ENCODE results near the gene COL23A1. TPM values are rescaled to one million over a fixed set of nuclear protein-coding genes. Genes with fewer than 3 reads are reported as not detected.

COL23A1 gene
- total and polyA plus RNA-seq, 2 experiments from 2014 or later: 1.1 to 5.1 TPM

DNA sequence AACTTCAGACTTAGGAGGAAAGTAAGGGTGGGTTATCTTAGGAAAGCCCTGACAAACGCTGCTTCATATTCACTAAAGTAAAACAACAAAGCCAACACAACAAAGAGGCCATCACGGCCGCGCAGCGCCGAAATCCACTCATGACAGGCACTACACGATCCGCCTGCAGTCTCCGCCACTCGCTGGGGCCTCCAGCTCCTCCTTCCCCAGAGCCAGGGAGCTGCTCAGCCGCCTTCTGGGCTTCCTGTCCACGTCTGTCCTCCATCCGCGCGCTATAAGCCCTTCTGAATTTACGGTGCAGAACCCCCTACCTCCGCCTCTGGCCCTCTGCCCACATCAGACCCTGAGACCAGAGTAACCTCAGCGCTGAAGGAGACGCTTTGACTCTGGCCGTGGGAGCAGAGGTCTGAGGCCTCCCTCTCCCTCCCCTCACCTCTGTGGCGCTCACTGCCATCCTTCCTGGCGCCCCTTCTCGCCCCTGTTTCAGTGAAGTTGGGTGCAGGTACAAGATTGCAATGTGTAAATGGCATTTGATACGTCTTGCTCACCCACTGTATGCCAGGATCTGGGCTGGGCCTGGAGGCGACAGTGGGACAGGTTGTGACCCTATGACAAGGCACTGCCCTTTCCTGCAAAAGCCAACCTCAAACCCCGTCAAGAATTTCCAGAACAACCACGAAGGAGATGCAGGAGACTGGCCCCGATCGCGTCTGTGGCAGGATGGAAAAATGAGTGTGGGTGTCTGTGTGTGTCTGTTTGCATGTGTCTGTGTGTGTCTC lies 282.7 kb downstream of the COL23A1 start:
- TF ChIP-seq, protein P1, sequence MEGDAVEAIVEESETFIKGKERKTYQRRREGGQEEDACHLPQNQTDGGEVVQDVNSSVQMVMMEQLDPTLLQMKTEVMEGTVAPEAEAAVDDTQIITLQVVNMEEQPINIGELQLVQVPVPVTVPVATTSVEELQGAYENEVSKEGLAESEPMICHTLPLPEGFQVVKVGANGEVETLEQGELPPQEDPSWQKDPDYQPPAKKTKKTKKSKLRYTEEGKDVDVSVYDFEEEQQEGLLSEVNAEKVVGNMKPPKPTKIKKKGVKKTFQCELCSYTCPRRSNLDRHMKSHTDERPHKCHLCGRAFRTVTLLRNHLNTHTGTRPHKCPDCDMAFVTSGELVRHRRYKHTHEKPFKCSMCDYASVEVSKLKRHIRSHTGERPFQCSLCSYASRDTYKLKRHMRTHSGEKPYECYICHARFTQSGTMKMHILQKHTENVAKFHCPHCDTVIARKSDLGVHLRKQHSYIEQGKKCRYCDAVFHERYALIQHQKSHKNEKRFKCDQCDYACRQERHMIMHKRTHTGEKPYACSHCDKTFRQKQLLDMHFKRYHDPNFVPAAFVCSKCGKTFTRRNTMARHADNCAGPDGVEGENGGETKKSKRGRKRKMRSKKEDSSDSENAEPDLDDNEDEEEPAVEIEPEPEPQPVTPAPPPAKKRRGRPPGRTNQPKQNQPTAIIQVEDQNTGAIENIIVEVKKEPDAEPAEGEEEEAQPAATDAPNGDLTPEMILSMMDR (IDR thresholded peaks at IDR 0.05; ENCODE audit: poor library complexity): no peak
- no peak for TF ChIP-seq EZH2phosphoT487 (IDR thresholded peaks at IDR 0.05; ENCODE audit: low read depth, severe bottlenecking, unreplicated experiment)
- no peak for TF ChIP-seq EZH2 (IDR thresholded peaks at IDR 0.05; ENCODE audit: borderline replicate concordance)

DNA sequence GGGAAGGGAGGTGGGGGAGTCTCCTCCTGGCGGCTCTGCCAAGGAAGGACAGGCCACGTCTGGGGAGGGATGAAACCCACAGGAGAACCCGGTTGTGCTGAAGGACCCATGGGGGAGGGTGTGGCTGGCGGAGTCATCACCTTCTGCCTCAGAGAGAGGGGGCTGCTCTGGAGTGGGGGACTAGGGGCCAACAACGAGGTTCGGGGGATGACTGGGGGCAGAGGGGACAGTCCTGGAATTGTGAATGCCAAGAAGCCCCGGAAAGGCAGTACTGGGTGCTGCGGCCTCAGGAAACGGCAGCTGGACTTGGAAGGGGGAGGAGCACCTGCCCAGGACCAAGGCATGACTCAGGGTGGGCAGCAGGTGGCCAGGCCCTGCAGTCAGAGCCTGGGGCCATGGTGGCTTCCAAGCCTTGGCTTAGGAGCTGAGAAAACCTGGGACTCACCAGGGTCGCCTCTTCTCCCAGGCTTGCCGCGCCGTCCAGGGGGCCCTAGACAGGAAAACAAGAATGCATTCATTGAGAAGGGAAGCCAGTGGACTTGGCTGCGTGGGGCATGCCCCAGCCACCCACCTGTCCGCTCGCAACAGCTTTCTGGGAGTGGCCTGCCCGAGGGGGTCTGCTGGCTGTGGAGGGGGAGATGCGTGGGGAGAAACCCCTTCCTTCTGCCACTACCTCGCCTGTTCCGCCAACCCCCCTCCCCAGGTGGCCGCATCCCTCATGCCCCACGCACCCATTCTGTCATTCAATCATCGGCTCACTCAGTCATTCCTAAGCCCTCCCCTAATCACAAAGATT lies 283.6 kb downstream of the COL23A1 start:
- Histone ChIP-seq H3K27ac (no peak overlapping the region), H3K27me3 (no peaks in the 10 kb centered on the region), H2AFZ (no peak overlapping the region), H3K4me3 (no peak overlapping the region), H3K36me3 (replicated peaks; ENCODE audit: insufficient read depth, low read depth) (no peaks in the 10 kb centered on the region), H3K4me2 (no peak overlapping the region), H3K9me3 (ENCODE audit: low read depth) (no peaks in the 10 kb centered on the region), H3K4me1 (ENCODE audit: insufficient read depth) (no peaks in the 10 kb centered on the region), H3K9me2 (replicated peaks; ENCODE audit: insufficient read depth) (no peaks in the 10 kb centered on the region), H4K20me1 (ENCODE audit: insufficient read depth, poor library complexity, severe bottlenecking) (no peaks in the 10 kb centered on the region), H3K79me2 (no peaks in the 10 kb centered on the region)
- TF ChIP-seq EZH2 (IDR thresholded peaks at IDR 0.05; ENCODE audit: borderline replicate concordance): no peak
- 88% methylated on average over 18 of the region's 23 CpGs for WGBS (ENCODE audit: low lambda C conversion rate, missing lambda C conversion rate)
- DNase-seq (ENCODE audit: low spot score): no peak

More for the DNA sequence above, 282.7 kb downstream of the COL23A1 start:
- Histone ChIP-seq H3K9me3 (ENCODE audit: low read depth) (no peaks in the 10 kb centered on the region), H3K4me3 (no peak overlapping the region), H3K27me3 (no peaks in the 10 kb centered on the region), H3K79me2 (no peaks in the 10 kb centered on the region), H3K36me3 (replicated peaks; ENCODE audit: insufficient read depth, low read depth) (no peaks in the 10 kb centered on the region), H3K9me2 (replicated peaks; ENCODE audit: insufficient read depth) (no peaks in the 10 kb centered on the region), H2AFZ (no peak overlapping the region), H4K20me1 (ENCODE audit: insufficient read depth, poor library complexity, severe bottlenecking) (no peaks in the 10 kb centered on the region), H3K4me1 (ENCODE audit: insufficient read depth) (peaks cover 5% of the 10 kb centered on the region), H3K4me2 (no peak overlapping the region), H3K27ac (no peak overlapping the region)
- DNase-seq (ENCODE audit: low spot score): no peak
- WGBS (ENCODE audit: low lambda C conversion rate, missing lambda C conversion rate): 79% methylated on average over 30 of the region's 30 CpGs

DNA sequence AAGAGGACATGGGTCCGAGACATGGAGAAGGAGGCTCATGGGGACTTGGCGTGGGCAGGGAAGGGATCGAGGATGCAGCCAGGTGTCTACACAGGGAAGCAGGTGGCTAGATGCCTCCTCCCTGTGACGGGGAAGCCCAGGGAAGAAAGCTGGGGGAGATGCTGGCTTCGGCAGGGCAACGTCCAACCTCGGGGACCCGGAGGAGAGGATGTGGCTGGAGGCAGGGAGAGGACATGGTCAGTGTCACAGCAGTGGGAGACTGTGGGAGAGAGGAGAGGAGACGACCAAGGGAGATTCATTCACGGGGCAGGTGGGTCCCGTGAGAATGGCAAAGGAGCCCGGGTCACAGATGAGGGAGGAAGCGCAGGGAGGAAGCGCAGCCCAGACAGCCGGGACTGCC lies 284.4 kb downstream of the COL23A1 start:
- Histone ChIP-seq H3K27me3 (no peaks in the 10 kb centered on the region), H3K9me2 (replicated peaks; ENCODE audit: insufficient read depth) (no peaks in the 10 kb centered on the region), H3K36me3 (replicated peaks; ENCODE audit: insufficient read depth, low read depth) (no peaks in the 10 kb centered on the region), H3K79me2 (no peaks in the 10 kb centered on the region), H3K27ac (no peak overlapping the region), H4K20me1 (ENCODE audit: insufficient read depth, poor library complexity, severe bottlenecking) (no peaks in the 10 kb centered on the region), H3K4me2 (no peak overlapping the region), H3K9me3 (ENCODE audit: low read depth) (no peaks in the 10 kb centered on the region), H3K4me1 (ENCODE audit: insufficient read depth) (no peaks in the 10 kb centered on the region), H2AFZ (no peak overlapping the region), H3K4me3 (no peak overlapping the region)
- WGBS (ENCODE audit: low lambda C conversion rate, missing lambda C conversion rate): 94% methylated on average over 15 of the region's 15 CpGs
- TF ChIP-seq, protein P1 (IDR thresholded peaks at IDR 0.05; ENCODE audit: poor library complexity): no peak
- TF ChIP-seq EZH2 (IDR thresholded peaks at IDR 0.05; ENCODE audit: borderline replicate concordance) (no peak), EZH2phosphoT487 (IDR thresholded peaks at IDR 0.05; ENCODE audit: low read depth, severe bottlenecking, unreplicated experiment) (no peak)
- DNase-seq (ENCODE audit: low spot score): no peak

Data from hepatocyte (in vitro differentiated cells).